ENCODE results near the gene GPR183. TPM values are rescaled to one million over a fixed set of nuclear protein-coding genes. Genes with fewer than 3 reads are reported as not detected.

The GPR183 gene
- total RNA-seq, 1 donor from 2014 or later, result not detected

DNA sequence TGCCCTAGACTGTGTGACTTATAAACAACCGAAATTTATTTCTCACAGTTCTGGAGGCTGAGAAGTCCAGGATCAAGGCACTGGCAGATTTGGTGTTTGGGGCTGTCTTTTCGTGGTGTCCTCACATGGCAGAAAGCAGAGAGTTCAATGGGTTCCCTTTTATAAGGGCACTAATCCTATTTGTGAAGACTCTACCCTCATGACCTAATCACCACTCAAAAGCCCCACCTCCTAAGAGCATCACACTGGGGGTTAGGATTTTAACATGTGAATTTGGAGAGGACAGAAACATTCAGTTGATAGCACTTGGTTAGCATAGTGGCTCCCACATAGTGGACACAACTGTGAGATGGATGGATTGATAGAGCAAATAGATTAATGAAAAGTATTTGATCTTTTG is 27.6 kb downstream of the GPR183 start:
- Mint-ChIP-seq H3K36me3 (ENCODE audit: low read depth) (peaks cover 6% of the 10 kb centered on the region), H3K4me3 (no peak overlapping the region), H3K9me3 (no peaks in the 10 kb centered on the region), H3K27me3 (ENCODE audit: low read depth) (no peaks in the 10 kb centered on the region), H3K27ac (ENCODE audit: unreplicated experiment) (no peak overlapping the region), H3K4me1 (no peaks in the 10 kb centered on the region)
- TF ChIP-seq, protein P1, sequence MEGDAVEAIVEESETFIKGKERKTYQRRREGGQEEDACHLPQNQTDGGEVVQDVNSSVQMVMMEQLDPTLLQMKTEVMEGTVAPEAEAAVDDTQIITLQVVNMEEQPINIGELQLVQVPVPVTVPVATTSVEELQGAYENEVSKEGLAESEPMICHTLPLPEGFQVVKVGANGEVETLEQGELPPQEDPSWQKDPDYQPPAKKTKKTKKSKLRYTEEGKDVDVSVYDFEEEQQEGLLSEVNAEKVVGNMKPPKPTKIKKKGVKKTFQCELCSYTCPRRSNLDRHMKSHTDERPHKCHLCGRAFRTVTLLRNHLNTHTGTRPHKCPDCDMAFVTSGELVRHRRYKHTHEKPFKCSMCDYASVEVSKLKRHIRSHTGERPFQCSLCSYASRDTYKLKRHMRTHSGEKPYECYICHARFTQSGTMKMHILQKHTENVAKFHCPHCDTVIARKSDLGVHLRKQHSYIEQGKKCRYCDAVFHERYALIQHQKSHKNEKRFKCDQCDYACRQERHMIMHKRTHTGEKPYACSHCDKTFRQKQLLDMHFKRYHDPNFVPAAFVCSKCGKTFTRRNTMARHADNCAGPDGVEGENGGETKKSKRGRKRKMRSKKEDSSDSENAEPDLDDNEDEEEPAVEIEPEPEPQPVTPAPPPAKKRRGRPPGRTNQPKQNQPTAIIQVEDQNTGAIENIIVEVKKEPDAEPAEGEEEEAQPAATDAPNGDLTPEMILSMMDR (conservative IDR thresholded peaks at IDR 0.05), result no peak
- DNase-seq (ENCODE audit: low read depth, low spot score), result no peak

DNA sequence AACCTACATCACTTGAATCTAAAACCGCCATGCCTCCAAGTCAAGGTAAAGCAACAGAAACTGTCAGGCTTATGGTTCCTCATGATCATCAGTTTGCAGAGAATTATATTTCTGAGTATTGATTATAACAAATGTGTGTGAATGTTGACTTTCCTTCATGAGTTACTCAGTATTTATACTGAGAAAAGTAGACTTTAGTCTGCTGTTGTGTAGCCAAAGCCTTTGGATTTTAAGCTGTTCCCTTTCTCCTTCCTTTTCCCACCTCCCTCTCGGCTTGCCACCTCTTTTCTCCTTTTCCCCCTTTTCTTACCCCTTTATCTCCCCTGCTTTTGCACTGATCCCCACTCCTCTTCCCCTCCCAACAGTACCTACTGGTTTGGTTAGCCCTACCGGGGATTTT is 28.4 kb downstream of the GPR183 start:
- H3K27me3 Mint-ChIP-seq (ENCODE audit: low read depth), result no peaks in the 10 kb centered on the region

DNA sequence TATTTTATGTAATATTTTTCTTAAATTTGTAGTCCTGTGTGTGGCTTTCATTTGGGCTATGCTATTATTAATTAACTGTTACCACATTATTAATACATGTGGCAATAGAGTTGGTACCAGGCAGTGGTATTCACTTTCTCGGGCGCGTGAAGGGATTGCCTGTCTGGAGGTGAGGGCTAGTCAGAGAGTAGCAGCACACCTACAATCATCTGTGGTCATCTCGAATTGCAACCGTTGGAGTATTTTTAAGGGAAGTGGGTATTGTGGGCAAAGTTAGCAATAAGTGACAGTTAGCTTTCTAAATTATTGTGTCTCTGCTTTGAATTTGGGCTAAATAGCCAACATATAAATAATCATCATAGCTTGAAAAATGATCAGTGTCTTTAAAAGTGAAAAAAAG is 29.0 kb downstream of the GPR183 start:
- Mint-ChIP-seq H3K9me3 (no peaks in the 10 kb centered on the region), H3K27me3 (ENCODE audit: low read depth) (no peaks in the 10 kb centered on the region), H3K4me1 (no peaks in the 10 kb centered on the region), H3K27ac (ENCODE audit: unreplicated experiment) (no peak overlapping the region), H3K36me3 (ENCODE audit: low read depth) (peaks cover 6% of the 10 kb centered on the region), H3K4me3 (no peak overlapping the region)
- TF ChIP-seq, protein P1 (conservative IDR thresholded peaks at IDR 0.05), result no peak
- DNase-seq (ENCODE audit: low read depth, low spot score), result no peak

More for the DNA sequence above, 28.4 kb downstream of the GPR183 start:
- no peak for DNase-seq (ENCODE audit: low read depth, low spot score)
- Mint-ChIP-seq H3K9me3 (no peaks in the 10 kb centered on the region), H3K36me3 (ENCODE audit: low read depth) (peaks cover 6% of the 10 kb centered on the region), H3K27ac (ENCODE audit: unreplicated experiment) (no peak overlapping the region), H3K4me1 (no peaks in the 10 kb centered on the region), H3K4me3 (no peak overlapping the region)
- TF ChIP-seq, protein P1 (conservative IDR thresholded peaks at IDR 0.05), result no peak

DNA sequence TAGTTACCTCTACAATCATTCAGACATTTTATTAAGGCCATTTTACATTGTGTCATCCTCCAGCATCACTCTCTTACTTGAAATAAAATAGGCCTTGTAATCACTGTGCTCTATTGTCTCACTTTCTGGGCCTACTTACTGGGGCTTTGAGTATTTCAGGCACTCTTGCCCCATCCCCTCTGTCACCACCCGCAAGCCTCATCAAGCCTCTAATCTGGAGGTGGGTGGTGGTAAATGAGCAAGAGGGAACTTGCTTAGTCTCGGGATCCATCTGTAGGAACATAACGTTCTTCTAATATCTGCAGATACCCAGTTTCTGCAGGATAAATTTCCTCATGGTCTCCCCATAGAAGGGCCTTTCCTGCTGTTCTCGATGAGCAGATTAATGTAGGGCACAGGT is 29.6 kb downstream of the GPR183 start:
- no peak overlapping the region for H3K4me3 Mint-ChIP-seq
- no peak overlapping the region for H3K27ac Mint-ChIP-seq (ENCODE audit: unreplicated experiment)
- no peak for DNase-seq (ENCODE audit: low read depth, low spot score)
- H3K27me3 Mint-ChIP-seq (ENCODE audit: low read depth), result no peaks in the 10 kb centered on the region
- H3K4me1 Mint-ChIP-seq, result no peaks in the 10 kb centered on the region
- TF ChIP-seq, protein P1 (conservative IDR thresholded peaks at IDR 0.05), result no peak
- H3K9me3 Mint-ChIP-seq, result no peaks in the 10 kb centered on the region
- peaks cover 6% of the 10 kb centered on the region for H3K36me3 Mint-ChIP-seq (ENCODE audit: low read depth)

DNA sequence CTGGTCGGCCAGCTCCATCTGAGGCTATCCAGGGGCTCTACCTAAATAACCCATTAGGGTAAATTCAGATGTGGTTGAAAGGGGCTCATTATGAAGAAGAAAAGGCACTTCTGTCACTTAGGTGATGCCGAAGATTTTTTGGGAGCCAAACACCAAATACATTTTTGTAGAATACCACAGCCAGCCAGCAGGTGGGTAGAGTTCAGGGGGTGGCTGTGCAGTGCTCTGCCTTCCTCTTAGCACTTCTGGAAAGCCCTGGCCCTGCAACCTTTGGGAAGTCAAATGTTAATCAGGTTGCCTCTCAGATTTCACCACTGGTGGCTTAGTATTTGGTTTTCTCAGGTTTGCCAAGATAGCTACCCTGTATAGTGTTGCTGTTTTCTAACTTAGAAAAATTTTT is 30.5 kb downstream of the GPR183 start:
- peaks cover 3% of the 10 kb centered on the region for H3K9me3 Mint-ChIP-seq
- TF ChIP-seq, protein P1 (conservative IDR thresholded peaks at IDR 0.05), result no peak
- no peaks in the 10 kb centered on the region for H3K27me3 Mint-ChIP-seq (ENCODE audit: low read depth)
- H3K4me1 Mint-ChIP-seq, result no peaks in the 10 kb centered on the region
- H3K27ac Mint-ChIP-seq (ENCODE audit: unreplicated experiment), result no peak overlapping the region
- no peak overlapping the region for H3K4me3 Mint-ChIP-seq
- H3K36me3 Mint-ChIP-seq (ENCODE audit: low read depth), result peaks cover 10% of the 10 kb centered on the region
- no peak for DNase-seq (ENCODE audit: low read depth, low spot score)

DNA sequence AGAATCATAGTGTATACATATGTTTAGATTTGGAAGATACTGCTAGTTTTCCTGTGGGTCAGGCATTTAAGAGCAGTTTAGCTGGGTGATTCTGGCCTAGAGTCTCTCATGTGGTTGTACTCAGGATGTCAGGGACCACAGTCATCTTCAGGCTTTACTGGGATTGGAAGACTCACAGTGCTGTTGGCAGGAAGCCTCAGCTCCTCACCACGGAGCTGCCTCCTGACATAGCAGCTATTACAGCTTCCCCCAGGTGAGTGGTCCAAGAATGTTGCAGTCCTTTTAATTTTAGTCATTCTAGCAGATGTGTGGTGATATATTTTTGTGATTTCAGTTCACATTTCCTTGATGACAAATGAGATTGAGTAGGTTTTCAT is 32.1 kb downstream of the GPR183 start:
- Mint-ChIP-seq H3K27me3 (ENCODE audit: low read depth) (no peaks in the 10 kb centered on the region), H3K36me3 (ENCODE audit: low read depth) (peaks cover 11% of the 10 kb centered on the region), H3K9me3 (peaks cover 3% of the 10 kb centered on the region), H3K4me3 (no peak overlapping the region), H3K4me1 (no peaks in the 10 kb centered on the region), H3K27ac (ENCODE audit: unreplicated experiment) (no peak overlapping the region)
- DNase-seq (ENCODE audit: low read depth, low spot score), result no peak
- TF ChIP-seq, protein P1 (conservative IDR thresholded peaks at IDR 0.05), result no peak
